Type B pancreatic cell (in vitro differentiated cells): Measurements from ENCODE around the gene LRP1-AS. TPM values are rescaled to one million over a fixed set of nuclear protein-coding genes. Genes with fewer than 3 reads are reported as not detected.

Experiments
- DNase-seq: peaks from one replicate; pipeline ENCODE4 v3.0.0; 2021; ENCODE audit warnings: mixed read lengths; ENCODE audit not compliant: unreplicated experiment; ENCODE audit errors: extremely low spot score
- H3K27ac Mint-ChIP-seq: 2 replicates; pipeline ENCODE4 v1.8.0; 2021; ENCODE audit warnings: mild to moderate bottlenecking, mixed read lengths
- H3K27me3 Mint-ChIP-seq: 2 replicates; pipeline ENCODE4 v1.8.0; 2021; ENCODE audit warnings: mixed read lengths
- H3K36me3 Mint-ChIP-seq: 2 replicates; pipeline ENCODE4 v1.8.0; 2021; ENCODE audit warnings: mixed read lengths
- H3K4me1 Mint-ChIP-seq: one replicate; pipeline ENCODE4 v1.8.0; 2021; ENCODE audit warnings: mixed read lengths; ENCODE audit not compliant: unreplicated experiment
- H3K4me3 Mint-ChIP-seq: 2 replicates; pipeline ENCODE4 v1.8.0; 2021; ENCODE audit warnings: mild to moderate bottlenecking, mixed read lengths
- H3K9me3 Mint-ChIP-seq: 2 replicates; pipeline ENCODE4 v1.8.0; 2021; ENCODE audit warnings: mixed read lengths
- total RNA-seq: library from RNA; stranded (reverse); gene quantifications from 2 replicates; pipeline ENCODE4 v1.2.1, GENCODE V29; 2021; ENCODE audit warnings: low replicate concordance
- TF ChIP-seq, protein P1 (sequence below): fragments of 200-600 bp; sonication (generic); conservative IDR thresholded peaks from 2 replicates; pipeline ENCODE4 v1.5.0; 2021; ENCODE audit warnings: antibody characterized with exemption, mild to moderate bottlenecking

The LRP1-AS gene
- total RNA-seq, 1 donor from 2014 or later: not detected

GRCh38 chr12:57194253-57194652, 46.8 kb upstream of the LRP1-AS start:
- H3K36me3 Mint-ChIP-seq: peaks cover 25% of the 10 kb centered on the region
- no peak overlapping the region for H3K27ac Mint-ChIP-seq
- H3K9me3 Mint-ChIP-seq: no peaks in the 10 kb centered on the region
- TF ChIP-seq, protein P1, sequence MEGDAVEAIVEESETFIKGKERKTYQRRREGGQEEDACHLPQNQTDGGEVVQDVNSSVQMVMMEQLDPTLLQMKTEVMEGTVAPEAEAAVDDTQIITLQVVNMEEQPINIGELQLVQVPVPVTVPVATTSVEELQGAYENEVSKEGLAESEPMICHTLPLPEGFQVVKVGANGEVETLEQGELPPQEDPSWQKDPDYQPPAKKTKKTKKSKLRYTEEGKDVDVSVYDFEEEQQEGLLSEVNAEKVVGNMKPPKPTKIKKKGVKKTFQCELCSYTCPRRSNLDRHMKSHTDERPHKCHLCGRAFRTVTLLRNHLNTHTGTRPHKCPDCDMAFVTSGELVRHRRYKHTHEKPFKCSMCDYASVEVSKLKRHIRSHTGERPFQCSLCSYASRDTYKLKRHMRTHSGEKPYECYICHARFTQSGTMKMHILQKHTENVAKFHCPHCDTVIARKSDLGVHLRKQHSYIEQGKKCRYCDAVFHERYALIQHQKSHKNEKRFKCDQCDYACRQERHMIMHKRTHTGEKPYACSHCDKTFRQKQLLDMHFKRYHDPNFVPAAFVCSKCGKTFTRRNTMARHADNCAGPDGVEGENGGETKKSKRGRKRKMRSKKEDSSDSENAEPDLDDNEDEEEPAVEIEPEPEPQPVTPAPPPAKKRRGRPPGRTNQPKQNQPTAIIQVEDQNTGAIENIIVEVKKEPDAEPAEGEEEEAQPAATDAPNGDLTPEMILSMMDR: no peak
- H3K4me1 Mint-ChIP-seq: no peaks in the 10 kb centered on the region
- H3K4me3 Mint-ChIP-seq: no peak overlapping the region
- no peak for DNase-seq
- H3K27me3 Mint-ChIP-seq: no peaks in the 10 kb centered on the region

DNA sequence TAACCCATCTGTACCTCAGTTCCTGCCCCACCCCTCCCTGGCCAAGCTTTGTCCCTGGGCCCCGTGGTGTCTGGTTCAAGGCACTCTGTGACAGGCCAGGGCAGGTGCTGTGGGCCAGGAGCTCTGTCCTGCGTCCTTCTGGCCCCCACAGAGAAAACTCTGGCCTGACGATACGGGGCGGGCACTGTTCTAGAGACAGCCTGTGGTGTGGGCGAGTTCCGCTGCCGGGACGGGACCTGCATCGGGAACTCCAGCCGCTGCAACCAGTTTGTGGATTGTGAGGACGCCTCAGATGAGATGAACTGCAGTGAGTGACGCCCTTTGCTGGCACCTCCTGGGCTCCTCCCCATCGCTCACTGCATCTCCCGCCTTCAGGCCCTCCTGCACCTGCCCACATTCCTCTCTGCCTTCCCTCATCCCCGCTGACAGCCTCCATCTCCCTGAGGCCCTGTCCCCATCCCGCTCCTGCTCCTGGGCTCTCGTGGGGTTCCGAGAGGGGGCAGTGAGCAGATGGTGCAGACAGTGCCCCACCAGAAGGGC, 46.4 kb upstream of the LRP1-AS start:
- no peaks in the 10 kb centered on the region for H3K9me3 Mint-ChIP-seq
- H3K4me3 Mint-ChIP-seq: no peak overlapping the region
- TF ChIP-seq, protein P1: no peak
- no peaks in the 10 kb centered on the region for H3K27me3 Mint-ChIP-seq
- H3K27ac Mint-ChIP-seq: no peak overlapping the region
- DNase-seq: no peak
- H3K36me3 Mint-ChIP-seq: peaks cover 25% of the 10 kb centered on the region
- H3K4me1 Mint-ChIP-seq: no peaks in the 10 kb centered on the region

DNA sequence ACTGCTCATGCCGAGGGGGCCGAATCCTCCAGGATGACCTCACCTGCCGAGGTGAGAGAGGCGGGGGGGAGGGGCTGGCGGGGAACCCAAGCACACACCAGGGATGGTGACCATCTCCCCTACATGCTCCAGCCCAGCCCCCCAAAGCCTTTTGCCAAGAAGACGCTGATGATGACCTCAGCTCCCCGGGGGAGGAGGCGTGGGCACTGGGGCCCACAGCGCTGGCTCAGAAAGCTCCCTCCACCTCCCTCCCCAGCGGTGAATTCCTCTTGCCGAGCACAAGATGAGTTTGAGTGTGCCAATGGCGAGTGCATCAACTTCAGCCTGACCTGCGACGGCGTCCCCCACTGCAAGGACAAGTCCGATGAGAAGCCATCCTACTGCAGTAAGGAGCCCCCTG, 45.5 kb upstream of the LRP1-AS start:
- H3K9me3 Mint-ChIP-seq: no peaks in the 10 kb centered on the region
- H3K36me3 Mint-ChIP-seq: peaks cover 22% of the 10 kb centered on the region
- no peak overlapping the region for H3K27ac Mint-ChIP-seq
- DNase-seq: no peak
- no peak overlapping the region for H3K4me3 Mint-ChIP-seq
- no peaks in the 10 kb centered on the region for H3K27me3 Mint-ChIP-seq
- TF ChIP-seq, protein P1: no peak
- no peaks in the 10 kb centered on the region for H3K4me1 Mint-ChIP-seq

DNA sequence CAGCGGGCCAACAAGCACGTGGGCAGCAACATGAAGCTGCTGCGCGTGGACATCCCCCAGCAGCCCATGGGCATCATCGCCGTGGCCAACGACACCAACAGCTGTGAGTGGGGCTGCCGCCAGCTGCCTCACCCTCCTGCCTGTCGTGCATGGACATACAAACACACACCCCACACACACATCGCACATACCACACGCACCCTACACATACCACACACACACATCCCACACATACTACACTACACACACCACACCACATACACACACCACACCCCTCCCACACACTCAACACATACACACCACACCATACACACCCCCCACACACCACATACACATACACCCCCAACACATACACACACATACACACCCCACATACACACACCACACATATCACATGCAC, 44.0 kb upstream of the LRP1-AS start:
- TF ChIP-seq, protein P1: no peak
- Mint-ChIP-seq H3K4me3 (no peak overlapping the region), H3K9me3 (no peaks in the 10 kb centered on the region)

DNA sequence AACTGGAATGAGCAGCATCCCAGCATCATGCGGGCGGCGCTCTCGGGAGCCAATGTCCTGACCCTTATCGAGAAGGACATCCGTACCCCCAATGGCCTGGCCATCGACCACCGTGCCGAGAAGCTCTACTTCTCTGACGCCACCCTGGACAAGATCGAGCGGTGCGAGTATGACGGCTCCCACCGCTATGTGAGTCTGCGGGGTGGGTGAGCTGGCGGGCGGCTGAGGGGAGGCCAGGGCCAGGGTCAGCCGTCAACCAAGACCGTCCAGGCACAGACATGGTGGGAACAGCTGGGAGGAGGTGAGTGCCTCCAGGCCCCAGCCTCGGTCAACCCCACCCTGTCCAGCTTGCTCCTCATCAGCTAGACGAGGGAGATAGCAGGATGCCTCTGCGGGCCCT, 43.4 kb upstream of the LRP1-AS start:
- H3K4me3 Mint-ChIP-seq: no peak overlapping the region
- no peaks in the 10 kb centered on the region for H3K4me1 Mint-ChIP-seq
- H3K9me3 Mint-ChIP-seq: no peaks in the 10 kb centered on the region
- peaks cover 11% of the 10 kb centered on the region for H3K36me3 Mint-ChIP-seq
- no peak for DNase-seq
- no peaks in the 10 kb centered on the region for H3K27me3 Mint-ChIP-seq
- H3K27ac Mint-ChIP-seq: no peak overlapping the region
- TF ChIP-seq, protein P1: no peak

More for the DNA sequence above, 44.0 kb upstream of the LRP1-AS start:
- DNase-seq: no peak
- Mint-ChIP-seq H3K27me3 (no peaks in the 10 kb centered on the region), H3K4me1 (no peaks in the 10 kb centered on the region), H3K27ac (no peak overlapping the region), H3K36me3 (peaks cover 14% of the 10 kb centered on the region)

DNA sequence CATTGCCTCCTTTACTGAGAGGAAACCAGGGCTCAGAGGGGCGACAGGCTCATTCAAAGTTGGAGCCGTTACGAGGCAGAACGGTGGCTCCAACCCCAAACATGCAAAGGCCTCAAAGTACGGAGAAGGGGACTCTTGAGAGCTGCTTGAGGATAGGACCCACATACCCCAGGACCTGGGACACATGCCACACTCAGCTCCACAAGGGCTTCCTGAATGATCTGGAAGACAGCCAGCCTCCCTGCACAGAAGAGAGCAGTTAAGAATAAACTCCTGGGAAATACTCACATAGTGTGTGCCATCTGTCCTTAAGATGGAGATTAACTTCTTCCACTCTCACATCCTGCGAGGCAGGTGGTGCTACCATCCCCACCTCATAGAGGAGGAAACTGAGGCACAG, 42.6 kb upstream of the LRP1-AS start:
- no peak for DNase-seq
- Mint-ChIP-seq H3K4me1 (no peaks in the 10 kb centered on the region), H3K4me3 (no peak overlapping the region), H3K27me3 (no peaks in the 10 kb centered on the region), H3K36me3 (peaks cover 11% of the 10 kb centered on the region), H3K27ac (no peak overlapping the region), H3K9me3 (no peaks in the 10 kb centered on the region)
- TF ChIP-seq, protein P1: no peak
